ENCODE results near the gene ZNF587. TPM values are rescaled to one million over a fixed set of nuclear protein-coding genes. Genes with fewer than 3 reads are reported as not detected.
"Not testable (repeated sequence)": the region's sequence is repeated elsewhere in the genome, so short reads cannot be mapped to it uniquely, and the experiment has no call there.

ZNF587 gene
- total RNA-seq, 1 experiment from 2014 or later: 16.3 TPM

DNA sequence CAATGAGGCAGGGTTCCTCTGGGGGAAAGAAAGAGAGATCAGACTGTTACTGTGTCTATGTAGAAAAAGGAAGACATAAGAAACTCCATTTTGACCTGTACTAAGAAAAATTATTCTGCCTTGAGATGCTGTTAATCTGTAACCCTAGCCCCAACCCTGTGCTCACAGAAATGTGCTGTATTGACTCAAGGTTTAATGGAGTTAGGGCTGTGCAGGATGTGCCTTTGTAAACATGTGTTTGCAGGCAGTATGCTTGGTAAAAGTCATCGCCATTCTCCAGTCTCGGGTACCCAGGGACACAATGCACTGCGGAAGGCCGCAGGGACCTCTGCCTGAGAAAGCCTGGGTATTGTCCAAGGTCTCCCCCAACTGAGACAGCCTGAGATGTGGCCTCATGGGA, 26.1 kb upstream of the ZNF587 start:
- H2AFZ ChIP-seq (ENCODE audit: low read length); H3K27me3 ChIP-seq (ENCODE audit: low read length); POLR2A ChIA-PET (ENCODE audit: unreplicated experiment); BruUV-seq (replicated peaks); intact Hi-C loops (cut with micrococcal nuclease); CTCF ChIA-PET; H3F3A ChIP-seq (ENCODE audit: low read length, unreplicated experiment); ATAC-seq; DNase-seq; H3K9me3 ChIP-seq (ENCODE audit: low read length); H3K9ac ChIP-seq (ENCODE audit: low read length); H3K9me2 ChIP-seq (replicated peaks; ENCODE audit: low read length); H3K27ac ChIP-seq (ENCODE audit: low read length): not testable (repeated sequence)
- H3K4me2 ChIP-seq (ENCODE audit: low read length): peak overlapping the region; percentile 13; the same call in 1 of the 2 replicates
- H4K20me1 ChIP-seq (ENCODE audit: low read length): peaks cover 23% of the 10 kb centered on the region; the same call in 1 of the 2 replicates
- 0 out of 2 replicates have a peak overlapping the region, but pooled peaks have one; percentile 16 for H3K4me3 ChIP-seq (ENCODE audit: low read length)
- H3K36me3 ChIP-seq (ENCODE audit: low read depth, low read length): peaks cover 40% of the 10 kb centered on the region
- H3K79me2 ChIP-seq (ENCODE audit: low read length): peaks cover 97% of the 10 kb centered on the region
- peaks cover 16% of the 10 kb centered on the region for H3K4me1 ChIP-seq (ENCODE audit: insufficient read depth, low read length)

- no peak overlapping the region for H3K4me2 ChIP-seq (ENCODE audit: low read length)
- TF ChIP-seq, protein P1, sequence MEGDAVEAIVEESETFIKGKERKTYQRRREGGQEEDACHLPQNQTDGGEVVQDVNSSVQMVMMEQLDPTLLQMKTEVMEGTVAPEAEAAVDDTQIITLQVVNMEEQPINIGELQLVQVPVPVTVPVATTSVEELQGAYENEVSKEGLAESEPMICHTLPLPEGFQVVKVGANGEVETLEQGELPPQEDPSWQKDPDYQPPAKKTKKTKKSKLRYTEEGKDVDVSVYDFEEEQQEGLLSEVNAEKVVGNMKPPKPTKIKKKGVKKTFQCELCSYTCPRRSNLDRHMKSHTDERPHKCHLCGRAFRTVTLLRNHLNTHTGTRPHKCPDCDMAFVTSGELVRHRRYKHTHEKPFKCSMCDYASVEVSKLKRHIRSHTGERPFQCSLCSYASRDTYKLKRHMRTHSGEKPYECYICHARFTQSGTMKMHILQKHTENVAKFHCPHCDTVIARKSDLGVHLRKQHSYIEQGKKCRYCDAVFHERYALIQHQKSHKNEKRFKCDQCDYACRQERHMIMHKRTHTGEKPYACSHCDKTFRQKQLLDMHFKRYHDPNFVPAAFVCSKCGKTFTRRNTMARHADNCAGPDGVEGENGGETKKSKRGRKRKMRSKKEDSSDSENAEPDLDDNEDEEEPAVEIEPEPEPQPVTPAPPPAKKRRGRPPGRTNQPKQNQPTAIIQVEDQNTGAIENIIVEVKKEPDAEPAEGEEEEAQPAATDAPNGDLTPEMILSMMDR (conservative IDR thresholded peaks at IDR 0.05; ENCODE audit: low read depth, low read length): no peak
- no peak for TF ChIP-seq EZH2phosphoT487 (IDR thresholded peaks at IDR 0.05; ENCODE audit: borderline replicate concordance, low read length)
- no peak for TF ChIP-seq EZH2 (IDR thresholded peaks at IDR 0.05; ENCODE audit: low read length, unreplicated experiment)
- H4K20me1 ChIP-seq (ENCODE audit: low read length): peaks cover 36% of the 10 kb centered on the region; the same call in 1 of the 2 replicates
- no peak overlapping the region for H3K9ac ChIP-seq (ENCODE audit: low read length)
- no peak for ATAC-seq
- H3K9me2 ChIP-seq (replicated peaks; ENCODE audit: low read length): no peaks in the 10 kb centered on the region
- no peak overlapping the region for H3K4me3 ChIP-seq (ENCODE audit: low read length)
- H3F3A ChIP-seq (ENCODE audit: low read length, unreplicated experiment): no peaks in the 10 kb centered on the region
- CTCF ChIA-PET: no interaction called here
- peaks cover 99% of the 10 kb centered on the region for H3K79me2 ChIP-seq (ENCODE audit: low read length)
- H2AFZ ChIP-seq (ENCODE audit: low read length): no peak overlapping the region
- POLR2A ChIA-PET (ENCODE audit: unreplicated experiment): no interaction called here
- H3K27me3 ChIP-seq (ENCODE audit: low read length): no peaks in the 10 kb centered on the region
- intact Hi-C loops (cut with micrococcal nuclease): no loop called here
- H3K36me3 ChIP-seq (ENCODE audit: low read depth, low read length): peaks cover 53% of the 10 kb centered on the region
- DNase-seq: no peak
- peaks cover 16% of the 10 kb centered on the region for H3K4me1 ChIP-seq (ENCODE audit: insufficient read depth, low read length)
- no peaks in the 10 kb centered on the region for H3K9me3 ChIP-seq (ENCODE audit: low read length)
- no TSS peak for BruUV-seq (replicated peaks)
- no peak overlapping the region for H3K27ac ChIP-seq (ENCODE audit: low read length)
Measured at GRCh38 chr19:57825511-57825910, 24.1 kb upstream of the ZNF587 start.

GRCh38 chr19:57829316-57829715, 20.3 kb upstream of the ZNF587 start:
- POLR2A ChIA-PET (ENCODE audit: unreplicated experiment): no interaction called here
- H3K9me3 ChIP-seq (ENCODE audit: low read length): no peaks in the 10 kb centered on the region
- H4K20me1 ChIP-seq (ENCODE audit: low read length): peaks cover 27% of the 10 kb centered on the region; the same call in 1 of the 2 replicates
- no peaks in the 10 kb centered on the region for H3F3A ChIP-seq (ENCODE audit: low read length, unreplicated experiment)
- H3K27ac ChIP-seq (ENCODE audit: low read length): no peak overlapping the region
- no peak overlapping the region for H3K4me3 ChIP-seq (ENCODE audit: low read length)
- H2AFZ ChIP-seq (ENCODE audit: low read length): no peak overlapping the region
- intact Hi-C loops (cut with micrococcal nuclease): no loop called here
- H3K36me3 ChIP-seq (ENCODE audit: low read depth, low read length): peaks cover 34% of the 10 kb centered on the region
- peaks cover 85% of the 10 kb centered on the region for H3K79me2 ChIP-seq (ENCODE audit: low read length)
- TF ChIP-seq, protein P1 (conservative IDR thresholded peaks at IDR 0.05; ENCODE audit: low read depth, low read length): no peak
- TF ChIP-seq EZH2phosphoT487 (IDR thresholded peaks at IDR 0.05; ENCODE audit: borderline replicate concordance, low read length) (no peak), EZH2 (IDR thresholded peaks at IDR 0.05; ENCODE audit: low read length, unreplicated experiment) (no peak)
- no peaks in the 10 kb centered on the region for H3K9me2 ChIP-seq (replicated peaks; ENCODE audit: low read length)
- no peak for DNase-seq
- no peaks in the 10 kb centered on the region for H3K4me1 ChIP-seq (ENCODE audit: insufficient read depth, low read length)
- no peak for ATAC-seq
- H3K9ac ChIP-seq (ENCODE audit: low read length): no peak overlapping the region
- CTCF ChIA-PET: no interaction called here
- H3K27me3 ChIP-seq (ENCODE audit: low read length): no peaks in the 10 kb centered on the region
- BruUV-seq (replicated peaks): no TSS peak
- no peak overlapping the region for H3K4me2 ChIP-seq (ENCODE audit: low read length)
